CD1c-positive myeloid dendritic cell (primary cell): Measurements from ENCODE around the gene KCNIP2.
A peak's percentile ranks its signal among the peaks of the same experiment; 100 is the strongest.
"Not testable (repeated sequence)": the region's sequence is repeated elsewhere in the genome, so short reads cannot be mapped to it uniquely, and the experiment has no call there.

Experiments
- DNase-seq: peaks from one replicate; pipeline ENCODE4 v3.0.0-alpha.2; 2016; ENCODE audit errors: extremely low spot score

Gene KCNIP2

GRCh38 chr10:101828766-101829551 is 14.6 kb downstream of the KCNIP2 start:
- no peak for DNase-seq

GRCh38 chr10:101827919-101828600 is 15.5 kb downstream of the KCNIP2 start:
- DNase-seq = no peak

- DNase-seq = no peak
Observed at GRCh38 chr10:101826852-101827434, 16.7 kb downstream of the KCNIP2 start.

- no peak for DNase-seq
Observed at GRCh38 chr10:101824736-101825135, 18.9 kb downstream of the KCNIP2 start.

- no peak for DNase-seq
Observed at GRCh38 chr10:101818872-101819633, 24.5 kb downstream of the KCNIP2 start.

GRCh38 chr10:101818119-101818871 is 25.3 kb downstream of the KCNIP2 start, which contains the start of gene OGA:
OGA (minus strand) TSS chr10:101818444; CDS start chr10:101818022, 422 bp downstream.
- DNase-seq = peak; percentile 98

GRCh38 chr10:101817337-101818118 is 26.1 kb downstream of the KCNIP2 start:
- peak; percentile 69 for DNase-seq

GRCh38 chr10:101816913-101817336 is 26.7 kb downstream of the KCNIP2 start:
- DNase-seq = no peak

- DNase-seq = no peak
Observed at GRCh38 chr10:101816376-101816775, 27.2 kb downstream of the KCNIP2 start.

- DNase-seq = no peak
Observed at GRCh38 chr10:101814466-101815071, 29.0 kb downstream of the KCNIP2 start.

- no peak for DNase-seq
Observed at GRCh38 chr10:101812606-101813005, 31.0 kb downstream of the KCNIP2 start.

GRCh38 chr10:101807158-101807557 is 36.4 kb downstream of the KCNIP2 start:
- DNase-seq = no peak

GRCh38 chr10:101803511-101803910 is 40.1 kb downstream of the KCNIP2 start:
- no peak for DNase-seq

- DNase-seq = no peak
Observed at GRCh38 chr10:101797403-101798059, 46.1 kb downstream of the KCNIP2 start.

- no peak for DNase-seq
Observed at GRCh38 chr10:101793526-101793925, 50.1 kb downstream of the KCNIP2 start.

- no peak for DNase-seq
Observed at GRCh38 chr10:101789686-101790085, 53.9 kb downstream of the KCNIP2 start.

- DNase-seq = not testable (repeated sequence)
Observed at GRCh38 chr10:101789231-101789630, 54.4 kb downstream of the KCNIP2 start.

GRCh38 chr10:101785801-101786200 is 57.8 kb downstream of the KCNIP2 start:
- DNase-seq = no peak

GRCh38 chr10:101784558-101784957 is 59.0 kb downstream of the KCNIP2 start:
- no peak for DNase-seq
